ENCODE measurements around the gene AHSG.

- no peak for TF ChIP-seq EZH2 (IDR thresholded peaks at IDR 0.05; ENCODE audit: low read length, missing control alignments)
- no peak for TF ChIP-seq CTCF (conservative IDR thresholded peaks at IDR 0.05 in 1 of 2, IDR thresholded peaks at IDR 0.05 in 1 of 2; ENCODE audit: low read depth in 1 of 2, low read length in 2 of 2)
Observed at GRCh38 chr3:186608624-186609215, 4.1 kb upstream of the AHSG start.

Data from fibroblast of lung (primary cell).